ENCODE measurements around the gene PDSS2. TPM values are rescaled to one million over a fixed set of nuclear protein-coding genes. Genes with fewer than 3 reads are reported as not detected.

PDSS2 gene
- total RNA-seq, 1 donor from 2014 or later = 19.7 TPM

GRCh38 chr6:107489636-107490565, 30.5 kb upstream of the PDSS2 start, which contains the start of gene SOBP:
TSS of gene SOBP (plus strand) at chr6:107490117. CDS start at chr6:107490617, 500 bp downstream.
- intact Hi-C loops (cut with micrococcal nuclease) = no loop called here
- Histone ChIP-seq H3K27ac (replicated peaks) (peak within 1 kb of the TSS; percentile 88), H3K36me3 (no peaks in the 10 kb centered on the region), H3K4me3 (peak within 1 kb of the TSS; percentile 93), H3K4me1 (peaks cover 65% of the 10 kb centered on the region), H3K27me3 (ENCODE audit: low read depth) (no peaks in the 10 kb centered on the region), H3K9me3 (replicated peaks) (no peaks in the 10 kb centered on the region)
- peak; percentile 49 for TF ChIP-seq CTCF (IDR thresholded peaks at IDR 0.05; ENCODE audit: borderline replicate concordance)
- peak; percentile 80 for DNase-seq

DNA sequence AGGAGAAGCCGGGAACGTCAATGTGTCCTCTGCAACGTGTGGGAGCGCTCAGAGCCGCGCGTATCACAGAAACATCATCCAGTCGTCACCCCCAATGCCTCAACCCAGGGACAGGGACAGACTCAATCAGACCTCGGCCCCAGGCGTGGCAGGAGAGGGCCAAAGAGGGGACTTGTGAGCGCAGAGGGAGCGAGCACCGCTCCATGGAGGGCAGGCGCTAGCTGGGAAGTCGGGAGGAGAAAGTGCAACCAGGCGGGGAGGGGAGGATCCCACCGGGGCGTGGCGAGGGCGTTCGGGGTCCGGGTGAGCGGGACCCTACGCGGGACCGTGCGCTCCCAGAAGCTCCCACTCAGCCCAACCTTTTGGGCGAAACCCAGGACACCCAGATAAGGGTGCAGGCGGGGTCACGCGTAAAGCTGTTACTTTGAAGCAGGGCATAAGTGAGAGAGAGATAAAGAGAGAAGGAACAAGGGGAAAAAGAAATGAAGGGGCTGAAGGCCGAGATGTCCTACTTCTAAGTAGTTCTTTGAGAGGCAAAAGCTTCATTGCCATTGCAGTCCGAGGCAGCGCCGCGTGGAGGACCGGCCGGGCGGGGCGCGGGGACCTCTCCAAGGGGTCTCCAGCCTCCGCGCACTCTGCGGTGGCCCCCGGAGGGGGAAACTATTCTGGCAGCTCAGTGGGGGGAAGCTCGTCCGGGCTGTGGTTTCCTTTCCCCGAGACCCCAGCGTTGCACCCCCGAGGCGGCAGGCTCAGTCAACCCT, 29.7 kb upstream of the PDSS2 start:
- peaks cover 56% of the 10 kb centered on the region for H3K4me1 ChIP-seq
- intact Hi-C loops (cut with micrococcal nuclease) = no loop called here

GRCh38 chr6:107488174-107488874, 29.0 kb upstream of the PDSS2 start:
- H3K4me1 ChIP-seq = peaks cover 49% of the 10 kb centered on the region
- H3K27ac ChIP-seq (replicated peaks) = peak overlapping the region; percentile 88
- H3K27me3 ChIP-seq (ENCODE audit: low read depth) = no peaks in the 10 kb centered on the region
- no peak for DNase-seq
- H3K4me3 ChIP-seq = peak overlapping the region; percentile 93
- no peaks in the 10 kb centered on the region for H3K9me3 ChIP-seq (replicated peaks)
- intact Hi-C loops (cut with micrococcal nuclease) = no loop called here
- H3K36me3 ChIP-seq = no peaks in the 10 kb centered on the region
- no peak for TF ChIP-seq CTCF (IDR thresholded peaks at IDR 0.05; ENCODE audit: borderline replicate concordance)

More for the DNA sequence above, 29.7 kb upstream of the PDSS2 start:
- DNase-seq = peak; percentile 43
- Histone ChIP-seq H3K27me3 (ENCODE audit: low read depth) (no peaks in the 10 kb centered on the region), H3K27ac (replicated peaks) (peak overlapping the region; percentile 88), H3K36me3 (no peaks in the 10 kb centered on the region), H3K4me3 (peak overlapping the region; percentile 93), H3K9me3 (replicated peaks) (no peaks in the 10 kb centered on the region)
- no peak for TF ChIP-seq CTCF (IDR thresholded peaks at IDR 0.05; ENCODE audit: borderline replicate concordance)

DNA sequence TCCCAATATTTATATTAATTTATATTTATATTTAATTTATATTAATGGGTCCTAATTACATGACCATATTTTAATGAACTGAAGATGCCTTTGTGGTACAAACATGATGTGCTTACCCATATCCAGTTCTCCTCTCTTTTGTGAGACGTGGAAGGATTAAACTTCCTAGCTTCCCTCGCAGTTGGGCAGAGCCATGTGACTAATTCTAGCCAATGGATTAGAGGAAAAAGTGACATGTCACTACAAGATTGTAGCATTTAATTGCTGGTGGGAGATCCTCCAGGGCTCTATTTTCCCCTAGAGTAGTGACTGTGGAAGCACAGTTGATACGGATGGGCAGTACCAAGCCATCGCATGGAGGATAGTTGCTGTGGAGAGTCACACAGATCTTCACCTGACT, 25.8 kb upstream of the PDSS2 start:
- intact Hi-C loops (cut with micrococcal nuclease) = no loop called here

More for the DNA sequence above, 25.8 kb upstream of the PDSS2 start:
- Histone ChIP-seq H3K9me3 (replicated peaks) (no peaks in the 10 kb centered on the region), H3K4me3 (no peak overlapping the region), H3K36me3 (no peaks in the 10 kb centered on the region), H3K4me1 (peaks cover 18% of the 10 kb centered on the region), H3K27me3 (ENCODE audit: low read depth) (peaks cover 11% of the 10 kb centered on the region), H3K27ac (replicated peaks) (no peak overlapping the region)
- DNase-seq = no peak
- TF ChIP-seq CTCF (IDR thresholded peaks at IDR 0.05; ENCODE audit: borderline replicate concordance) = no peak
